Ramos (cell line): ENCODE measurements around the gene SLC9A3.

Source experiments
- in situ Hi-C: fragments of 300-500 bp; cut with MboI; formaldehyde crosslinking; loops from one replicate; pipeline ENCODE4 v1.14.3; 2022; ENCODE audit warnings: low sequenced_read_pairs; ENCODE audit not compliant: unreplicated experiment

The SLC9A3 gene

GRCh38 chr5:451587-452458, 72.4 kb downstream of the SLC9A3 start:
- in situ Hi-C loops: no loop called here

DNA sequence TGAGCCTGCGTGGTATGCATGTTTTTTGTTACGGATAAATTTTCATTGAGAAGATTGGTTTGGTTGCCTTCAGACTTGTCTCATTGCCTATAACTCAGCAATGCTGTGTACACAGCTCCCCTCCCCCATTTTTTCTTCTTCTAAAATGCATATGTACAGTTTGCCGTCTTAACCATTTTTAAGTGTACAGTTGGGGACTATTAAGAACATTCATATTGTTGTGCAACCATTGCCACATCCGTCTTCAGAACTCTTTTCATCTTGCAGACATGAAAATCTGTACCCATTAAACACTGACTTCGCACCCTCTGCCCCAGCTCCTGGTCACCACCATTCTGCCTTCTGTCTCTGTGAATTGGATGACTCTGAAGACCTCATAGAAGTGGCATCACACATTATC, 75.1 kb downstream of the SLC9A3 start:
- in situ Hi-C loops: no loop called here

GRCh38 chr5:448766-449090, 75.5 kb downstream of the SLC9A3 start:
- in situ Hi-C loops: no loop called here

GRCh38 chr5:448061-448765, 76.0 kb downstream of the SLC9A3 start:
- in situ Hi-C loops: no loop called here

- in situ Hi-C loops: no loop called here
Measured at GRCh38 chr5:447501-447900, 76.7 kb downstream of the SLC9A3 start.

GRCh38 chr5:446883-447263, 77.4 kb downstream of the SLC9A3 start:
- in situ Hi-C loops: no loop called here

DNA sequence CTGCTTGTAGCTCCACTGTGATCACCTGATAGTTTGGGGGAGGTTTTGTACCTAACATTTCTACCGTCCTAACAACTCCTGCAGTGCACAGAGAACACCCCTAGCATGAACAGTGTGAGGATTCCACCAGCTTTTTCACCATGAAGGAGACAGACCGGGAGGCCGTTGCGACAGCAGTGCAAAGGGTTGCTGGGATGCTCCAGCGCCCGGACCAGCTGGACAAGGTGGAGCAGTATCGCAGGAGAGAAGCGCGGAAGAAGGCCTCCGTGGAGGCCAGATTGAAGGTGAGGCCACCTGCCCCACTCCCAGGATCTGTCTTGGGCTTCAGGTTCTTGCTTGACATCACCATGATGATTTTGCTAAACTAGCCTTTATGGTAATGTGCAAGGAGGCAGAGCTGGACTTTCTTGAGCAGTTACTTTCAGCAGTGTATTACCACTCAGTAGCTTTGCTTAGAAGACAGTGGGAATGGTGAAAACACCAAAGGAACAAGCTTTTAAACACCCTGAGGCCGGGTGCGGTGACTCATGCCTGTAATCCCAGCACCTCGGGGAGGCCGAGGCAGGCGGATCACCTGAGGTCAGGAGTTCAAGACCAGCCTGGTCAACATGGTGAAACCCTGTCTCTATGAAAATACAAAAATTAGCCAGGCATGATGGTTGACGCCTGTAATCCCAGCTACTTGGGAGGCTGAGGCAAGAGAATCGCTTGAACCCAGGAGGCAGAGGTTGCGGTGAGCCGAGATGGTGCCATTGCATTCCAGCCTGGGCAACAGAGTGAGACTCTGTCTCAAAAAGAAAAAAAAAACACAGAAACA, 78.0 kb downstream of the SLC9A3 start:
- in situ Hi-C loops: no loop called here

- in situ Hi-C loops: no loop called here
Measured at GRCh38 chr5:445591-445990, 78.7 kb downstream of the SLC9A3 start.

DNA sequence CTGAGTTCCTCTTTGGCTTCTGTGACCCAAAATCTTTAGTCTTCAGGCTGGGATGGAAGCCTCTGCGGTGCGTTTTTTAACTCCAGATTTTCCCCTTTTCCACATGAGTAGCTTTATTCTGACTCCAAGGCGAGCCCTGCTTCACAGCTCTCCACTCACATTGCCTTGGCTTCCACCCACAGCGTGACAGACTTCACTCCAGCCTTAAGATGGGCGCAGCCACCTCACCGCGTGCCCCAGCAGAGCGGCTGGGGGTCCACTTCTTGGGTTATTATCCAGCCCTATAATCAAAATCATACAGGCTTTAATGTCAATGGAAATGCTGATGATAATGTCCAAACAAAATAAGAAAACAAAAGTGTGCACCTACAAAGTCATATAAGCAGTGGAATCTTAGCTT, 80.0 kb downstream of the SLC9A3 start:
- in situ Hi-C loops: no loop called here

- in situ Hi-C loops: no loop called here
Measured at GRCh38 chr5:443239-444151, 80.8 kb downstream of the SLC9A3 start.

GRCh38 chr5:442335-443238, 81.7 kb downstream of the SLC9A3 start, which contains the start of gene EXOC3:
Gene EXOC3 (plus strand): TSS chr5:443176. CDS start chr5:446206, 3,030 bp downstream.
- in situ Hi-C loops: no loop called here

DNA sequence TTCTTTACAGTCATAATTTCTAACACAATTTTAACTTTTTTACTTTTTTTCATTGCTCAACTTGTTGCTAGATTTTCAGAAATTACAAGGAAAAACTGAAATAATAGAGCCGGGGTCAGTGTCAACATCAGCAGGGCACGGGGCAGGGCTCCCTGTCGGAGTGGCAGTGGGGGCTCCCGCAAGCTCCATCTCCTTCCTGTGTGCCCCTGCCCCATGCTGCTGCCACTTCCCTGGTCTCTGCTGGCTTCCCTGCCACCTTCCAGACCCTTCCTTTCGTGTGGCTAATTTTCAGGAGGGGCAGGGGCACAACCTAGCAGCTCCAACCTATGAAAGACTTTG, 82.3 kb downstream of the SLC9A3 start:
- in situ Hi-C loops: no loop called here

DNA sequence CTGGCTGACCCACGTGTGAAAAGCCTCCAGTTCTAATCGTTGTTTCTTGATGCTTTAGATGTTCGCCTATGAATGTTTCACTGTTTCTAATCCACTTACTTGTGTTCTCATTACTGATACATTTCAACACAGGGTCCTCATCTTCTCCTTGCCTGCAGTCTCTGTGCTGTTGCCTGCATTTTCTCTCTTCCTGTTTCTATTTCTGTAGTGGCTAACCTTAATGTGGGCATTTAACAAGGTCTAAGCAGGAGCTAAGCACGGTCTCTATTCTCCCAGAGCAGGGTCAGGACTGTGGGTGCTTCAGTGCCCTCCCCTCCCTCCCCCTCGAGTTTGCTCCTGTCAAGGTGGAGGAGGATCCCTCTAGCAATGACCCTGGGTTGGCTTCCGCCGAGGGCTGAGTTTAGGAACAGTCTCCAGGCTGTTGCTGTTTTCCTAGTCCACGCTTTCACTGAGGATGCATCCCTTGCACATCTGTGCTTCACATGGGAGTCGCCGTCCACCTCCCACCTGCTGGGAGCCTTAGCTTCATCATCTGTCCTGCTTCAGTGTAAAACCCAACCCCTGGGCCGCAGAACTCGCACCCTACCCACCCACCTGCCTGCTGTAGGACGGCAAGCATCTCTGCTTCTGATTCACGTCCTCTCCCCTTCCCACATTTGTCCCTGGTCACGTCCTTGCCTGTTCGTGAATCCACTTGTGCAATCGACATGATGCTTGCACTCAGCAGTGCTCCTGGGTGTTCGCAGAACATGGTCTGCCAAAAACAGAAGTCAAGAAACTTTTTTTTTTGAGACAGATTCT, 83.6 kb downstream of the SLC9A3 start:
- in situ Hi-C loops: no loop called here

DNA sequence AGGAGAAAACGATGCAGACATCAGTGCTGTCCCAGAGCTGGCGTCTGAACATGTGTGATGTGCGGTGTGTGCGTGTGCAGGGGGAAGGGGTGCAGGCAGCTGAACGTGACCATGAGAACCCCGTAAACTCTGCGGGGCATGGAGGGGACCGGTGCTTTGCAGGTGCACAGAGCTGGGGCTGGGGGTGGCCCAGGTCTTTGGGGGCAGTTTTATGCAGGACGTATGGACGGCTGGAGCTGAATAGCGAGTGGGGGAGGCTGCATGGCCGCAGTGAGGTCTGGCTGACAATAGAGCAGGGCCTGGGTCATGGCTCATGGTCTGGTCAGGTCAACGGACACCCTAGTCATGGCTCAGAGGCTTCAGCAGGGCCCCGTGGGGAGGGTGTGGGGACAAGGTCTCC, 84.6 kb downstream of the SLC9A3 start:
- in situ Hi-C loops: no loop called here

GRCh38 chr5:439181-439580, 85.1 kb downstream of the SLC9A3 start:
- in situ Hi-C loops: no loop called here

GRCh38 chr5:438481-438981, 85.7 kb downstream of the SLC9A3 start:
- in situ Hi-C loops: no loop called here

GRCh38 chr5:437281-437771, 86.9 kb downstream of the SLC9A3 start:
- in situ Hi-C loops: no loop called here

DNA sequence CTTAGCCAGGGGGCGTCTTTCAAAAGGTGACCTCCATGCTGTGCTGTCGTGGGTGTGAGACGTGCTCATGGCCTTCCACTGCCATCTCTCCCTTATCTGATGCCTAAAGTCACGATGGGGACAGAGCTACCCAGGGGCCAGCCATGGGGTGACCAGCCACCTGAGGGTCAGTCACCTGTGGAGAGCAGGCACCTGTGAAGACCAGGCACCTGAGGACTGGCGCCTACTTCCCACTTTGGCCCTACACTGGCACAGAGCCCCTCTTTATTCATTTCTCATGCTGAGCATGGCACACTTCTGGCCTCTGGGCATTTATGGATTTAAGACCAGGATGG, 87.6 kb downstream of the SLC9A3 start:
- in situ Hi-C loops: no loop called here
